Kidney epithelial cell (primary cell): ENCODE measurements around the gene ZSWIM3. TPM values are rescaled to one million over a fixed set of nuclear protein-coding genes. Genes with fewer than 3 reads are reported as not detected.
"Not testable (repeated sequence)": the region's sequence is repeated elsewhere in the genome, so short reads cannot be mapped to it uniquely, and the experiment has no call there.

ENCODE experiments used
- DNase-seq: peaks from one replicate; pipeline ENCODE4 v3.0.0-alpha.2; 2010; ENCODE audit warnings: low read depth
- H3K27me3 ChIP-seq: 2 replicates; pipeline ENCODE4 v1.6.0; 2011; ENCODE audit warnings: low read length; ENCODE audit not compliant: control insufficient read depth, insufficient read depth
- H3K36me3 ChIP-seq: 2 replicates; pipeline ENCODE4 v1.5.1; 2011; ENCODE audit warnings: low read length; ENCODE audit not compliant: control insufficient read depth, insufficient read depth
- H3K4me3 ChIP-seq: 2 replicates; pipeline ENCODE4 v1.5.1; 2011; ENCODE audit warnings: low read depth, mild to moderate bottlenecking, control low read depth, low read length
- total RNA-seq: library from RNA; depleted of rRNA; stranded (reverse); fragments of >200 nt; gene quantifications from 2 replicates; pipeline ENCODE4 v1.2.3, GENCODE V29; 2015
- TF ChIP-seq, protein P1 (sequence below): IDR thresholded peaks from 2 replicates; pipeline ENCODE4 v1.5.1; 2011; ENCODE audit warnings: mild to moderate bottlenecking, moderate library complexity, low read length, control low read depth, inconsistent platforms; ENCODE audit not compliant: insufficient read depth, poor library complexity, severe bottlenecking

Gene ZSWIM3
- total RNA-seq, 1 donor from 2014 or later = 4.7 TPM

- peaks cover 7% of the 10 kb centered on the region for H3K27me3 ChIP-seq
- no peaks in the 10 kb centered on the region for H3K36me3 ChIP-seq
- DNase-seq = no peak
- H3K4me3 ChIP-seq = no peak overlapping the region
- TF ChIP-seq, protein P1, sequence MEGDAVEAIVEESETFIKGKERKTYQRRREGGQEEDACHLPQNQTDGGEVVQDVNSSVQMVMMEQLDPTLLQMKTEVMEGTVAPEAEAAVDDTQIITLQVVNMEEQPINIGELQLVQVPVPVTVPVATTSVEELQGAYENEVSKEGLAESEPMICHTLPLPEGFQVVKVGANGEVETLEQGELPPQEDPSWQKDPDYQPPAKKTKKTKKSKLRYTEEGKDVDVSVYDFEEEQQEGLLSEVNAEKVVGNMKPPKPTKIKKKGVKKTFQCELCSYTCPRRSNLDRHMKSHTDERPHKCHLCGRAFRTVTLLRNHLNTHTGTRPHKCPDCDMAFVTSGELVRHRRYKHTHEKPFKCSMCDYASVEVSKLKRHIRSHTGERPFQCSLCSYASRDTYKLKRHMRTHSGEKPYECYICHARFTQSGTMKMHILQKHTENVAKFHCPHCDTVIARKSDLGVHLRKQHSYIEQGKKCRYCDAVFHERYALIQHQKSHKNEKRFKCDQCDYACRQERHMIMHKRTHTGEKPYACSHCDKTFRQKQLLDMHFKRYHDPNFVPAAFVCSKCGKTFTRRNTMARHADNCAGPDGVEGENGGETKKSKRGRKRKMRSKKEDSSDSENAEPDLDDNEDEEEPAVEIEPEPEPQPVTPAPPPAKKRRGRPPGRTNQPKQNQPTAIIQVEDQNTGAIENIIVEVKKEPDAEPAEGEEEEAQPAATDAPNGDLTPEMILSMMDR = no peak
These were observed 28.8 kb upstream of the ZSWIM3 start for GRCh38 chr20:45828589-45828988.

GRCh38 chr20:45829673-45830106, 27.7 kb upstream of the ZSWIM3 start:
- H3K4me3 ChIP-seq = not testable (repeated sequence)

DNA sequence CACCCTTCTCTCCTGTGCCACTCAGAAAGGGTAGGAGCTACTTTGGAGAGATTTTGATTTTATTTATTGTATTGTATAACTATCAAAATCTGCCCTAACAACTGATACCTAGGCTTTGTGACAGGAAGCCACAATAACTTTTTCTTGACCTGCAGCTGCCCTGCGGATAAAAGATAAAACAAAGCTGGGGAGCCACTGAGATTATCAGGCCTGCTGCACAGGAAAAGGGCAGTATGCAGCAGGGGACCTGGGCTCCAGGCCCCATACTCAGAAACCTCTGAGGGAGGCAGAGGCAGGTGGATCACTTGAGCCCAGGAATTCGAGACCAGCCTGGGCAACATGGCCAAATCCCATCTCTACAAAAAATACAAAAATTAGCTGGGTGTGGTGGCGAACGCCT, 24.8 kb upstream of the ZSWIM3 start:
- no peaks in the 10 kb centered on the region for H3K36me3 ChIP-seq
- no peak for DNase-seq
- no peaks in the 10 kb centered on the region for H3K27me3 ChIP-seq
- no peak overlapping the region for H3K4me3 ChIP-seq
- TF ChIP-seq, protein P1 = no peak

More at GRCh38 chr20:45829673-45830106, 27.7 kb upstream of the ZSWIM3 start:
- not testable (repeated sequence) for DNase-seq, H3K27me3 ChIP-seq, H3K36me3 ChIP-seq

DNA sequence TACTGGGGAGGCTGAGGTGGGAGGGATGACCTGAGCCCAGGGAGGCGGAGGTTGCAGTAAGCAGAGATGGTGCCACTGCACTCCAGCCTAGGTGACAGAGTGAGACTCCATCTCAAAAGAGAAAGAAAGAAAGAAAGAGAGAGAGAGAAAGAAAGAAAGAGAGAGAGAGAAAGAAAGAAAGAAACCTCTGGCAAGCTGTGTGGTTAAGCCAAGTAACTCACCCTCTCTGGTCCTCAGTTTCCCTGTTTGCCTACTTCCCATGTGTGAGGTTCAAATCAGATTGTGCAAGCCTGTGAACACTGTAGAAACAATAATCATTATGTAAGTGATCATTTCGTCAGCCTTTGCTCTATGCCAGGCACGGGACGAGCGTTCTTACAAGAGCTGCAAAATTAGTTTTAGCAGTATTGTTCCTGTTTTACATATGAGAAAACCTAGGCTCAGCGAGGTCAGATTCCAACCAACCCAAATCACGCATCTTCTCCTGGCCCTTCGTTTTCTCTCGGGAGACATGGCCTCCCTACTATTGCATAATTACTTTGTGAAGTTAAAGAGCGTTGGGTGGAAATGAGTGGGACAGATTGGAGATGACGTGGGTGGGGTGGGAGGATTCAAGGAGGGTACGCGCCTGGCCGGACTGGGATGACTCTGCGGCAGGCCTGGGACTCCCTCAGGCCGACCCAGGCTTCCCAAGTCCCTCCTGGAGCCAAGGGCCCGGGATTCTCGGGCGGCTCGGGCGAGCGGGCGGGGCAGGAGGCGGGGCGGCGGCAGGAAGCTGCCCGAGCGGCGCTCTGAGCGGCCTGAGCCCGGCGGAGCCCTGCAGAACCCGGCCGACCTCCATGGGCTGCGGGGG, 24.2 kb upstream of the ZSWIM3 start, which contains the start of gene SNX21:
TSS of gene SNX21 (plus strand) at position 770 of the 853 bp plus-strand sequence. CDS start 121 bp downstream, outside the sequence.
- DNase-seq = peak; percentile 71
- H3K36me3 ChIP-seq = no peaks in the 10 kb centered on the region
- H3K27me3 ChIP-seq = no peaks in the 10 kb centered on the region
- TF ChIP-seq, protein P1 = no peak
- H3K4me3 ChIP-seq = peak within 1 kb of the TSS; percentile 54

GRCh38 chr20:45833883-45834796, 23.3 kb upstream of the ZSWIM3 start:
- Histone ChIP-seq H3K27me3 (no peaks in the 10 kb centered on the region), H3K4me3 (peak overlapping the region; percentile 54), H3K36me3 (no peaks in the 10 kb centered on the region)
- TF ChIP-seq, protein P1 = no peak
- no peak for DNase-seq

- no peaks in the 10 kb centered on the region for H3K27me3 ChIP-seq
- no peak overlapping the region for H3K4me3 ChIP-seq
- no peak for DNase-seq
- TF ChIP-seq, protein P1 = no peak
- no peaks in the 10 kb centered on the region for H3K36me3 ChIP-seq
These were observed 22.6 kb upstream of the ZSWIM3 start for GRCh38 chr20:45834797-45835161.
